Right kidney (tissue), 1 donor: Measurements from ENCODE around the gene TLCD1.
"Not testable (repeated sequence)": the region's sequence is repeated elsewhere in the genome, so short reads cannot be mapped to it uniquely, and the experiment has no call there.

ENCODE experiments used
- DNase-seq: peaks from one replicate; pipeline ENCODE4 v3.0.0-alpha.2; 2016

Gene TLCD1

GRCh38 chr17:28734712-28735241 is 8.7 kb upstream of the TLCD1 start:
- DNase-seq = no peak

- no peak for DNase-seq
Observed at GRCh38 chr17:28733346-28733745, 7.3 kb upstream of the TLCD1 start.

- no peak for DNase-seq
Observed at GRCh38 chr17:28729950-28730330, 3.9 kb upstream of the TLCD1 start.

- DNase-seq = peak; percentile 98
Observed at GRCh38 chr17:28728364-28729200, 2.5 kb upstream of the TLCD1 start, which contains the start of gene NEK8. TSS of gene NEK8 (plus strand) at chr17:28728788. CDS start at chr17:28728814, 26 bp downstream.

GRCh38 chr17:28726627-28727491 is 826 bp upstream of the TLCD1 start:
- peak; percentile 96 for DNase-seq

- DNase-seq = peak; percentile 86
Observed at GRCh38 chr17:28725660-28726225, 290 bp downstream of the TLCD1 start.

- DNase-seq = peak; percentile 33
Observed at GRCh38 chr17:28725166-28725659, 820 bp downstream of the TLCD1 start.

- no peak for DNase-seq
Observed at GRCh38 chr17:28724500-28725165, 1.4 kb downstream of the TLCD1 start.

GRCh38 chr17:28723836-28724499 is 2.1 kb downstream of the TLCD1 start:
- not testable (repeated sequence) for DNase-seq

- no peak for DNase-seq
Observed at GRCh38 chr17:28723159-28723835, 2.7 kb downstream of the TLCD1 start.

GRCh38 chr17:28722417-28723158 is 3.4 kb downstream of the TLCD1 start:
- DNase-seq = no peak

GRCh38 chr17:28720997-28721329 is 5.1 kb downstream of the TLCD1 start:
- DNase-seq = not testable (repeated sequence)

GRCh38 chr17:28720247-28720996 is 5.6 kb downstream of the TLCD1 start:
- no peak for DNase-seq

GRCh38 chr17:28719021-28719433 is 7.0 kb downstream of the TLCD1 start:
- DNase-seq = no peak

- no peak for DNase-seq
Observed at GRCh38 chr17:28718333-28719020, 7.6 kb downstream of the TLCD1 start.

- DNase-seq = peak; percentile 95
Observed at GRCh38 chr17:28717578-28718332, 8.3 kb downstream of the TLCD1 start, which contains the start of gene RAB34. TSS of gene RAB34 (minus strand) at chr17:28717868. CDS start at chr17:28717266, 602 bp downstream.

- peak; percentile 86 for DNase-seq
Observed at GRCh38 chr17:28716740-28717577, 9.1 kb downstream of the TLCD1 start.
